IMR-90 (cell line): ENCODE results near the gene CAPN5. TPM values are rescaled to one million over a fixed set of nuclear protein-coding genes. Genes with fewer than 3 reads are reported as not detected.

Experiments
- ATAC-seq: fragments of 200-7000 bp; cut with Tn5 transposase; 2 replicates; pipeline ENCODE4 v1.9.1; 2020; ENCODE audit warnings: low read depth, mild to moderate bottlenecking, moderate library complexity
- BruUV-seq: library from RNA; stranded (reverse); fragments of 400-500 nt; replicated peaks from 2 replicates; lab custom pipeline; 2021; lab: Mats Ljungman, UMichigan
- CTCF ChIA-PET: fragments of 300-600 bp; formaldehyde crosslinking; extraction: SDS; loops from one replicate; lab custom pipeline; 2021; ENCODE audit warnings: antibody characterized with exemption; lab: Yijun Ruan, JAX
- POLR2A ChIA-PET: fragments of 300-600 bp; sonication (Branson Sonifier 250); formaldehyde crosslinking; loops from one replicate; lab custom pipeline; 2022; ENCODE audit warnings: antibody characterized with exemption; ENCODE audit not compliant: unreplicated experiment; lab: Charles Lee
- DNase-seq: peaks from one replicate; pipeline ENCODE4 v3.0.0; 2013
- H2AFZ ChIP-seq: replicated peaks from 2 replicates; pipeline ENCODE3; 2013; ENCODE audit warnings: low read length, mild to moderate bottlenecking; ENCODE audit not compliant: poor library complexity
- H2AK5ac ChIP-seq: 2 replicates; pipeline ENCODE4 v1.6.1; 2013; ENCODE audit warnings: low read depth, low read length, inconsistent platforms
- H2AK9ac ChIP-seq: replicated peaks from 2 replicates; pipeline ENCODE3; 2013; ENCODE audit warnings: mild to moderate bottlenecking, low read depth, low read length, moderate library complexity; ENCODE audit not compliant: poor library complexity
- H2BK120ac ChIP-seq: 2 replicates; pipeline ENCODE4 v1.6.1; 2013; ENCODE audit warnings: low read depth, low read length, inconsistent platforms
- H2BK15ac ChIP-seq: 3 replicates; pipeline ENCODE4 v1.6.1; 2013; ENCODE audit warnings: low read depth, low read length, inconsistent platforms
- H2BK20ac ChIP-seq: 2 replicates; pipeline ENCODE4 v1.6.1; 2013; ENCODE audit warnings: low read depth, mild to moderate bottlenecking, inconsistent platforms, low read length, moderate library complexity
- H2BK5ac ChIP-seq: 2 replicates; pipeline ENCODE4 v1.6.1; 2013; ENCODE audit warnings: mild to moderate bottlenecking, low read depth, low read length, inconsistent platforms; ENCODE audit not compliant: poor library complexity, severe bottlenecking
- H3K14ac ChIP-seq: replicated peaks from 2 replicates; pipeline ENCODE4 v1.6.1; 2013; ENCODE audit warnings: low read depth, low read length, inconsistent platforms
- H3K18ac ChIP-seq: 2 replicates; pipeline ENCODE4 v1.6.1; 2013; ENCODE audit warnings: low read depth, low read length, control low read depth
- H3K23ac ChIP-seq: 2 replicates; pipeline ENCODE4 v1.6.1; 2013; ENCODE audit warnings: low read depth, low read length, inconsistent platforms
- H3K27ac ChIP-seq: 2 replicates; pipeline ENCODE4 v1.5.1; 2013; ENCODE audit warnings: mild to moderate bottlenecking, control low read depth, low read length; ENCODE audit not compliant: insufficient read depth
- H3K27me3 ChIP-seq: 2 replicates; pipeline ENCODE4 v1.6.1; 2013; ENCODE audit warnings: low read length; ENCODE audit not compliant: control insufficient read depth, insufficient read depth
- H3K36me3 ChIP-seq: 2 replicates; pipeline ENCODE4 v1.6.1; 2013; ENCODE audit warnings: low read length, mixed read lengths; ENCODE audit not compliant: control insufficient read depth, insufficient read depth
- H3K4ac ChIP-seq: 2 replicates; pipeline ENCODE4 v1.6.1; 2013; ENCODE audit warnings: low read depth, low read length, inconsistent platforms
- H3K4me1 ChIP-seq: 2 replicates; pipeline ENCODE4 v1.6.1; 2013; ENCODE audit warnings: low read length, mixed read lengths; ENCODE audit not compliant: control insufficient read depth, insufficient read depth
- H3K4me2 ChIP-seq: 2 replicates; pipeline ENCODE4 v1.6.1; 2013; ENCODE audit warnings: low read depth, mild to moderate bottlenecking, control low read depth, low read length, moderate library complexity
- H3K4me3 ChIP-seq: 2 replicates; pipeline ENCODE4 v1.5.1; 2013; ENCODE audit warnings: low read depth, mild to moderate bottlenecking, control low read depth, low read length, moderate library complexity; ENCODE audit not compliant: insufficient read depth
- H3K56ac ChIP-seq: 2 replicates; pipeline ENCODE4 v1.6.1; 2013; ENCODE audit warnings: low read length, inconsistent platforms; ENCODE audit not compliant: insufficient read depth; ENCODE audit errors: extremely low read depth
- H3K79me1 ChIP-seq, 2 experiments: 2 replicates each; pipeline ENCODE4 v1.6.1; 2013; ENCODE audit warnings: low read length in 2 of 2, inconsistent platforms in 1 of 2, low read depth in 1 of 2
- H3K9ac ChIP-seq: 2 replicates; pipeline ENCODE4 v1.6.1; 2013; ENCODE audit warnings: low read depth, low read length, control low read depth
- H3K9me1 ChIP-seq: 2 replicates; pipeline ENCODE4 v1.6.1; 2013; ENCODE audit warnings: low read length, inconsistent platforms; ENCODE audit not compliant: insufficient read depth
- H3K9me3 ChIP-seq: 2 replicates; pipeline ENCODE4 v1.6.1; 2013; ENCODE audit warnings: low read length; ENCODE audit not compliant: control insufficient read depth, insufficient read depth
- H4K20me1 ChIP-seq: 2 replicates; pipeline ENCODE4 v1.6.1; 2013; ENCODE audit warnings: low read length, inconsistent platforms; ENCODE audit not compliant: insufficient read depth
- H4K5ac ChIP-seq: 2 replicates; pipeline ENCODE4 v1.6.1; 2013; ENCODE audit warnings: mild to moderate bottlenecking, low read depth, low read length, control low read depth
- H4K8ac ChIP-seq, 2 experiments: 2 replicates each; pipeline ENCODE4 v1.6.1; 2013; ENCODE audit warnings: low read depth in 2 of 2, low read length in 2 of 2, control low read depth in 1 of 2, inconsistent platforms in 1 of 2
- H4K91ac ChIP-seq: 2 replicates; pipeline ENCODE4 v1.6.1; 2013; ENCODE audit warnings: low read depth, low read length, inconsistent platforms; ENCODE audit not compliant: insufficient read depth
- CEBPB ChIP-seq: IDR thresholded peaks from 2 replicates; pipeline ENCODE4 v1.6.1; 2012; ENCODE audit warnings: low read depth, low read length, improper control_type of control experiment
- CHD1 ChIP-seq: IDR thresholded peaks from 2 replicates; pipeline ENCODE4 v1.6.1; 2012; ENCODE audit warnings: low read depth, low read length, improper control_type of control experiment
- MAFK ChIP-seq: IDR thresholded peaks from 2 replicates; pipeline ENCODE4 v1.6.1; 2012; ENCODE audit warnings: low read depth, low read length, improper control_type of control experiment
- MXI1 ChIP-seq: IDR thresholded peaks from 2 replicates; pipeline ENCODE4 v1.6.1; 2012; ENCODE audit warnings: low read depth, mild to moderate bottlenecking, low read length, moderate library complexity, borderline replicate concordance
- NFE2L2 ChIP-seq: fragments of 150-350 bp; IDR thresholded peaks from 2 replicates; pipeline ENCODE4 v1.6.1; 2016; ENCODE audit warnings: low read depth, mild to moderate bottlenecking, low read length
- RAD21 ChIP-seq: IDR thresholded peaks from 2 replicates; pipeline ENCODE4 v1.6.1; 2012; ENCODE audit warnings: low read length, improper control_type of control experiment
- RCOR1 ChIP-seq: IDR thresholded peaks from 2 replicates; pipeline ENCODE4 v1.6.1; 2012; ENCODE audit warnings: mild to moderate bottlenecking, low read length, improper control_type of control experiment; ENCODE audit not compliant: insufficient replicate concordance
- RFX5 ChIP-seq: IDR thresholded peaks from 2 replicates; pipeline ENCODE4 v1.8.0; 2012; ENCODE audit warnings: low read depth, mild to moderate bottlenecking, low read length, moderate library complexity
- SMC3 ChIP-seq: fragments of 150-350 bp; IDR thresholded peaks from 2 replicates; pipeline ENCODE4 v1.6.1; 2016; ENCODE audit warnings: low read depth, mild to moderate bottlenecking, antibody characterized with exemption, low read length, moderate library complexity
- WGBS, 2 experiments: methylation state at CpG; one replicate each; pipeline versions ENCODE4 v1.1.5 to v1.1.7; 2013; ENCODE audit warnings: missing lambda C conversion rate in 2 of 2; ENCODE audit not compliant: insufficient read length in 1 of 2; ENCODE audit errors: extremely low coverage in 2 of 2; 5-methylcytosine and 5-hydroxymethylcytosine counted together
- dilution Hi-C: fragments of 300-500 bp; cut with HindIII; formaldehyde crosslinking; loops from one replicate; pipeline ENCODE4 v1.14.3; 2018; ENCODE audit warnings: low sequenced_read_pairs; ENCODE audit not compliant: unreplicated experiment
- in situ Hi-C: fragments of 300-500 bp; cut with MboI; formaldehyde crosslinking; loops from 3 replicates; pipeline ENCODE4 v1.14.3; 2019; ENCODE audit warnings: low sequenced_read_pairs, inconsistent platforms, mixed read lengths
- intact Hi-C: fragments of 100-400 bp; cut with micrococcal nuclease; formaldehyde crosslinking; loops from 2 replicates; pipeline ENCODE4 v1.10.0; 2022
- polyA plus RNA-seq, 3 experiments: library from polyadenylated mRNA; depleted of rRNA; stranded (reverse); fragments of >200 nt; gene quantifications; 2 replicates each; pipeline ENCODE4 v1.2.3, GENCODE V29; 2012; ENCODE audit warnings: low replicate concordance in 1 of 3
- total RNA-seq: library from RNA; depleted of rRNA; stranded (reverse); fragments of >200 nt; gene quantifications from 2 replicates; pipeline ENCODE4 v1.2.3, GENCODE V29; 2012
- TF ChIP-seq, protein P1 (sequence below): fragments of 150-350 bp; IDR thresholded peaks from 2 replicates; pipeline ENCODE4 v1.6.1; 2016; ENCODE audit warnings: low read depth, mild to moderate bottlenecking, low read length, moderate library complexity, borderline replicate concordance
- TF ChIP-seq, protein P2 (sequence below): conservative IDR thresholded peaks from 2 replicates; pipeline ENCODE4 v1.5.1; 2012; ENCODE audit warnings: mild to moderate bottlenecking, low read depth, low read length, improper control_type of control experiment

The CAPN5 gene
- total and polyA plus RNA-seq, 2 of the 4 experiments (the other 2 are of a cell fraction): 8.1 to 24.0 TPM

DNA sequence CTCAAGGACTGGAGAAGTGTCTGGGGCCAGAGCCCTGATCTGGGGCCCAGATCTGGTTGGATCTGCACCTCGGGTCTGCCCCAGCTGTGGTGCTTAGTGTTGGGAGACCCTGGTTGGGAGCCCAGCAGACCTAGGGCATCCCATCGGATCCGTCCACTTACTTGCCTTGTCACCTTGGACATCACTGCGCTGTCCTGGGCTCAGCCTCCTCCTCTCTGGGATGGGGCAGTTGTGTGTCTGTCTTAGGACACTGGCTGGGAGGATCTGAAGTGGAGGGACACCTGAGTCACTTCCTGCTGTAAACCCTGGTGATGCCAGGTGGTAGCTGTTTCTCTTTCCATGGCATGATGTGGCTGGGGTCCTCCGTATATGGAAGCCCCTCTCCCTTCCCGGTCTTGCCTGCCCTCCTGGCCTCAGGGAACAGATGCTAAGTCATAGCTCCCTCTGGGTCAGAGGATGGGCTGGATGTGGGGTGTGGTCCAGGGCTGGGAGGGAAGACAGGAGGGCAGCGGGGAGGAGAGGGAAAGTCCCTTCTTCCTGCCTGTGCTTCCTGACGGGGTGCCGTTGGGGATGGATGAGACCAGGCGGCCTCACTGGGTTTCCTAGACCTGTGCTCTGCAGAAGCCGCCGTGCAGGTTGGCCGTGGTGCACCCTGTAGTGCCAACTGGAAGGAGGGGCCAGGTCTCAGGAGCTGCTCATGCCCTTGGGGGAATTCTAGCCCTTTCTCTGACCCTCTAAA, 23.8 kb downstream of the CAPN5 start (continued):
- TF ChIP-seq SMC3: no peak

DNA sequence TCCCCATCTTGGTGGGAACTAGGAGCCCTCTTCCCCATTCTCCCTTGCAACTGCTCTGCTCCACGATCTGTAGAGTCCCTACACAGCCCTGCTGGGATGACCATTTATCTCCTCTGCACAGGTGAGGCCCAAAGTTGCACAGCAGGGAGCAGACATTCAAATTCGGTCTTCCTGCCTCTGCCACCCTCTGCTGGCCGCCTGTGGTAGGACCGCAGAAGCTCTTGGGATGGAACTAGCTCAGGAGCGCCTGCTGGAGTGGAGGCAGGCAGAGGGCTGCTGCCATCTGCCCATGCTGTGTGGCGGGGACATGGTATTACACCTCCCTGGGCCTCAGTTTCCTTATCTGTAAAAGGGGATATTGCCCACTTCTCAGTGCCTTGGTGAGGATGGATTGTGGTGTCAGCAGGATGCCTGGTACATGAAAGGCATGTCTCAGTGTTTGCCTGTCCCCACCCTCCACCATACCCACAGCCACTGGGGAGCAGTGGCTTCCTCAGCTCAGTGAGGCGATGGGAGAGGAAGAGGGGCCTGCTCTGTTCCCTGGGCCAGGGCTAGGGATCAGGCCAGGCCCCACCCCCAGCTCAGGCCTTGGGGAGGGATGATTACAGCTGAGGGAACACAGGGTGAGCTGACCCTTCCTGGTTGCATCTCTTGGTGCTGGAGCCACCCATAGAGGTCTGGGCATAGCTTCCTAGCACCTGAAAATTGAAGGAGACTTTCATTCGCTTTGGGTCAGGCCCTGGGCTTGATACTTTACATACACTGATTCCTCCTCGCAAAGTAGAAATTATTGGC, 24.6 kb downstream of the CAPN5 start:
- no TSS peak for BruUV-seq
- H2BK20ac ChIP-seq: no peak overlapping the region
- dilution Hi-C loops: no loop called here
- no peak overlapping the region for H3K4ac ChIP-seq
- H3K9me3 ChIP-seq: no peaks in the 10 kb centered on the region
- no peak overlapping the region for H3K14ac ChIP-seq
- no peak overlapping the region for H3K56ac ChIP-seq
- WGBS, 2 experiments: 88% methylated on average over 2 of the region's 9 CpGs; no CpG with 5 or more reads in 1 of the 2 experiments
- H3K36me3 ChIP-seq: peaks cover 2% of the 10 kb centered on the region
- H3K23ac ChIP-seq: no peak overlapping the region
- no peak overlapping the region for H3K4me3 ChIP-seq
- H3K27me3 ChIP-seq: no peaks in the 10 kb centered on the region
- ChIA-PET CTCF (interaction anchor here (0.6 to 2.9 kb wide), 14 partner anchors 9 to 890 kb away, joined by 3 to 21 read pairs (median 4); partner anchors contain the start of gene CAPN5), POLR2A (interaction anchor here (1.0 kb wide), 1 partner anchor 44 kb away, joined by 9 read pairs; no protein-coding TSS in a partner anchor)
- peak overlapping the region; percentile 79 for H2AK9ac ChIP-seq
- H2AK5ac ChIP-seq: no peak overlapping the region
- H2BK5ac ChIP-seq: no peak overlapping the region
- H3K79me1 ChIP-seq: no peaks in the 10 kb centered on the region; a peak in 1 of 4 replicates
- no peak overlapping the region for H4K91ac ChIP-seq
- no peaks in the 10 kb centered on the region for H3K4me1 ChIP-seq
- no peak overlapping the region for H3K27ac ChIP-seq
- no peak overlapping the region for H3K4me2 ChIP-seq
- peaks cover 19% of the 10 kb centered on the region for H4K20me1 ChIP-seq
- H2BK120ac ChIP-seq: no peak overlapping the region
- H4K5ac ChIP-seq: no peak overlapping the region
- intact Hi-C loops: loop anchor here (1.0 kb wide), 2 partner anchors 44 to 357 kb away; no protein-coding TSS in a partner anchor
- H4K8ac ChIP-seq: no peak overlapping the region
- H2AFZ ChIP-seq: peak overlapping the region; percentile 72
- ATAC-seq: peak; percentile 99
- H3K18ac ChIP-seq: no peak overlapping the region
- no peaks in the 10 kb centered on the region for H3K9me1 ChIP-seq
- no peak overlapping the region for H2BK15ac ChIP-seq
- in situ Hi-C loops: loop anchor here (5.0 kb wide), 1 partner anchor 44 kb away; no protein-coding TSS in a partner anchor
- H3K9ac ChIP-seq: no peak overlapping the region
- DNase-seq: peak; percentile 65
- TF ChIP-seq RAD21: peak; percentile 94
- no peak for TF ChIP-seq MXI1
- TF ChIP-seq, protein P1, sequence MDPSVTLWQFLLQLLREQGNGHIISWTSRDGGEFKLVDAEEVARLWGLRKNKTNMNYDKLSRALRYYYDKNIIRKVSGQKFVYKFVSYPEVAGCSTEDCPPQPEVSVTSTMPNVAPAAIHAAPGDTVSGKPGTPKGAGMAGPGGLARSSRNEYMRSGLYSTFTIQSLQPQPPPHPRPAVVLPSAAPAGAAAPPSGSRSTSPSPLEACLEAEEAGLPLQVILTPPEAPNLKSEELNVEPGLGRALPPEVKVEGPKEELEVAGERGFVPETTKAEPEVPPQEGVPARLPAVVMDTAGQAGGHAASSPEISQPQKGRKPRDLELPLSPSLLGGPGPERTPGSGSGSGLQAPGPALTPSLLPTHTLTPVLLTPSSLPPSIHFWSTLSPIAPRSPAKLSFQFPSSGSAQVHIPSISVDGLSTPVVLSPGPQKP: no peak
- no peak for TF ChIP-seq MAFK
- TF ChIP-seq NFE2L2: no peak
- no peak for TF ChIP-seq RFX5
- no peak for TF ChIP-seq RCOR1
- no peak for TF ChIP-seq CEBPB
- no peak for TF ChIP-seq CHD1
- TF ChIP-seq, protein P2, sequence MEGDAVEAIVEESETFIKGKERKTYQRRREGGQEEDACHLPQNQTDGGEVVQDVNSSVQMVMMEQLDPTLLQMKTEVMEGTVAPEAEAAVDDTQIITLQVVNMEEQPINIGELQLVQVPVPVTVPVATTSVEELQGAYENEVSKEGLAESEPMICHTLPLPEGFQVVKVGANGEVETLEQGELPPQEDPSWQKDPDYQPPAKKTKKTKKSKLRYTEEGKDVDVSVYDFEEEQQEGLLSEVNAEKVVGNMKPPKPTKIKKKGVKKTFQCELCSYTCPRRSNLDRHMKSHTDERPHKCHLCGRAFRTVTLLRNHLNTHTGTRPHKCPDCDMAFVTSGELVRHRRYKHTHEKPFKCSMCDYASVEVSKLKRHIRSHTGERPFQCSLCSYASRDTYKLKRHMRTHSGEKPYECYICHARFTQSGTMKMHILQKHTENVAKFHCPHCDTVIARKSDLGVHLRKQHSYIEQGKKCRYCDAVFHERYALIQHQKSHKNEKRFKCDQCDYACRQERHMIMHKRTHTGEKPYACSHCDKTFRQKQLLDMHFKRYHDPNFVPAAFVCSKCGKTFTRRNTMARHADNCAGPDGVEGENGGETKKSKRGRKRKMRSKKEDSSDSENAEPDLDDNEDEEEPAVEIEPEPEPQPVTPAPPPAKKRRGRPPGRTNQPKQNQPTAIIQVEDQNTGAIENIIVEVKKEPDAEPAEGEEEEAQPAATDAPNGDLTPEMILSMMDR: peak; percentile 96
